Vagina (tissue), 2 donors: ENCODE measurements around the gene ABCA9. TPM values are rescaled to one million over a fixed set of nuclear protein-coding genes. Genes with fewer than 3 reads are reported as not detected.
A peak's percentile ranks its signal among the peaks of the same experiment; 100 is the strongest.
"Not testable (repeated sequence)": the region's sequence is repeated elsewhere in the genome, so short reads cannot be mapped to it uniquely, and the experiment has no call there.

ENCODE experiments used
- DNase-seq, 2 donors: peaks; one replicate each; pipeline ENCODE4 v3.0.0-alpha.2; 2017; ENCODE audit errors: extremely low spot score in 2 of 2
- H3K27ac ChIP-seq: fragments of 200-600 bp; sonication (generic); one replicate; pipeline ENCODE4 v1.5.1; 2019
- H3K27me3 ChIP-seq: fragments of 200-600 bp; sonication (generic); one replicate; pipeline ENCODE4 v1.5.1; 2019
- H3K36me3 ChIP-seq, 2 donors: fragments of 200-600 bp; sonication (generic); one replicate each; pipeline ENCODE4 v1.5.1; 2017 to 2019
- H3K4me1 ChIP-seq: fragments of 200-600 bp; sonication (generic); one replicate; pipeline ENCODE4 v1.5.1; 2019
- H3K4me3 ChIP-seq, 2 donors: fragments of 200-600 bp; sonication (generic); 1 replicate in 1 of 2; 2 replicates in 1 of 2; pipeline ENCODE4 v1.5.1; 2016 to 2019
- H3K9me3 ChIP-seq: fragments of 200-600 bp; sonication (generic); one replicate; pipeline ENCODE4 v1.5.1; 2019
- CTCF ChIP-seq, 3 experiments: fragments of 450-650 bp in 2 of 3; fragments of 200-600 bp in 1 of 3; sonication (generic) in 1 of 3; IDR thresholded peaks; one replicate each; pipeline ENCODE4 v1.5.1; 2017 to 2019; ENCODE audit warnings: antibody characterized with exemption in 3 of 3, mild to moderate bottlenecking in 2 of 3, moderate library complexity in 2 of 3
- POLR2A ChIP-seq, 2 donors: fragments of 450-650 bp; IDR thresholded peaks; one replicate each; pipeline ENCODE4 v1.6.1; 2017; ENCODE audit warnings: antibody characterized with exemption in 2 of 2, mild to moderate bottlenecking in 2 of 2, moderate library complexity in 2 of 2
- POLR2AphosphoS5 ChIP-seq, 2 donors: sonication (generic); formaldehyde crosslinking; IDR thresholded peaks; one replicate each; pipeline ENCODE4 v1.9.0; 2017; ENCODE audit warnings: antibody characterized with exemption in 2 of 2, mild to moderate bottlenecking in 2 of 2, low read depth in 1 of 2; ENCODE audit not compliant: insufficient read depth in 1 of 2
- intact Hi-C: fragments of 100-400 bp; cut with DNase I; formaldehyde crosslinking; loops from one replicate; pipeline ENCODE4 v1.15.1; 2023
- total RNA-seq: library from RNA; depleted of rRNA; stranded (reverse); fragments of >200 nt; gene quantifications from one replicate; pipeline ENCODE4 v1.2.3, GENCODE V29; 2016

The ABCA9 gene
- total RNA-seq, 1 donor from 2014 or later, result 71.2 TPM

DNA sequence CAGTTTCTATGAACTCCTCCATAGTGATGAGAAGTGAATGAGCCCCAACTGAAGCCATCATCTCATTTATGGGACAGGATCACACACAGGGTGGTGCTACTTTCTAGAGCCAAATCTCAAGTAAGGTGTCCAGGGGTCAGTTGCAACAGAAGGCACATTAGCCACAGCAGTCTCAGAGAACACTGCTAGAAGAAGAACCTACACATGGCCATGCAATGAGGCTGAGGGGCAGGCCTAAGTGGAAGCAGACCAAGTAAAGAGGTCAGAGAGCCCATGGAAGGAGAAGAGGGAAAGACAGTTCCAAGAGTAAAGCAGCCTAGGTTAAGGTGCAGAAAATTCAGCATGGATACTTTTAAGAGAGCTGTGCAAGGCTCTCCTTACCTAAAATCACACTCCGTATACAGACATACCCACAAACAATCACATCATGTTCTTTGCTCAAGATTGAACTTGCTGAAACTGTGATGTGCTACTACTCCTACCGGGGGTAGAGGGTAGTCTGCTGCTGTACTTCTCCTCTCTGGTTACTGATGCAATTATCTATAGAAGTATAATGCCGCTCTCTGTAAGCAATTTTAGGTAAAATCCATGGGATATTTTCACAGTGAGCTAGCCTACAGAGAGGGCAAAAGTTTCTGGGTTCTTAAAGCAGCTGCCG lies 107.3 kb downstream of the ABCA9 start:
- TF ChIP-seq POLR2A (IDR thresholded peaks at IDR 0.05) (no peak), CTCF (IDR thresholded peaks at IDR 0.05) (no peak), POLR2AphosphoS5 (IDR thresholded peaks at IDR 0.05; ENCODE audit: insufficient read depth in 1 of 2, low read depth in 1 of 2) (no peak)
- no peaks in the 10 kb centered on the region for H3K9me3 ChIP-seq
- H3K27me3 ChIP-seq, result no peaks in the 10 kb centered on the region
- no peaks in the 10 kb centered on the region for H3K36me3 ChIP-seq
- peak overlapping the region; percentile 12 to 41 for H3K4me3 ChIP-seq
- intact Hi-C loops, result no loop called here
- DNase-seq, result no peak
- H3K4me1 ChIP-seq, result no peaks in the 10 kb centered on the region
- peak overlapping the region; percentile 53 for H3K27ac ChIP-seq

GRCh38 chr17:68950725-68951124 lies 110.0 kb downstream of the ABCA9 start:
- H3K4me3 ChIP-seq, result no peak overlapping the region
- no peaks in the 10 kb centered on the region for H3K36me3 ChIP-seq
- no peaks in the 10 kb centered on the region for H3K9me3 ChIP-seq
- H3K27ac ChIP-seq, result no peak overlapping the region
- intact Hi-C loops, result no loop called here
- no peak for DNase-seq
- no peak for TF ChIP-seq POLR2AphosphoS5 (IDR thresholded peaks at IDR 0.05; ENCODE audit: insufficient read depth in 1 of 2, low read depth in 1 of 2)
- no peak for TF ChIP-seq POLR2A (IDR thresholded peaks at IDR 0.05)
- TF ChIP-seq CTCF (IDR thresholded peaks at IDR 0.05), result no peak
- no peaks in the 10 kb centered on the region for H3K4me1 ChIP-seq
- H3K27me3 ChIP-seq, result no peaks in the 10 kb centered on the region

- H3K27ac ChIP-seq, H3K9me3 ChIP-seq, H3K4me3 ChIP-seq, DNase-seq, H3K27me3 ChIP-seq, H3K36me3 ChIP-seq, H3K4me1 ChIP-seq, intact Hi-C loops: not testable (repeated sequence)
Measured at GRCh38 chr17:68947868-68948267, 112.9 kb downstream of the ABCA9 start.

GRCh38 chr17:68944435-68945035 lies 116.2 kb downstream of the ABCA9 start:
- intact Hi-C loops, result no loop called here
- Histone ChIP-seq H3K36me3 (no peaks in the 10 kb centered on the region), H3K27ac (no peak overlapping the region), H3K4me1 (no peaks in the 10 kb centered on the region), H3K9me3 (no peaks in the 10 kb centered on the region), H3K4me3 (no peak overlapping the region), H3K27me3 (no peaks in the 10 kb centered on the region)
- no peak for DNase-seq
- TF ChIP-seq POLR2A (IDR thresholded peaks at IDR 0.05) (no peak), POLR2AphosphoS5 (IDR thresholded peaks at IDR 0.05; ENCODE audit: insufficient read depth in 1 of 2, low read depth in 1 of 2) (no peak), CTCF (IDR thresholded peaks at IDR 0.05) (no peak)

- H3K4me1 ChIP-seq, H3K36me3 ChIP-seq, H3K4me3 ChIP-seq, H3K27me3 ChIP-seq, intact Hi-C loops, H3K27ac ChIP-seq, H3K9me3 ChIP-seq, DNase-seq: not testable (repeated sequence)
Measured at GRCh38 chr17:68943812-68944182, 116.9 kb downstream of the ABCA9 start.

DNA sequence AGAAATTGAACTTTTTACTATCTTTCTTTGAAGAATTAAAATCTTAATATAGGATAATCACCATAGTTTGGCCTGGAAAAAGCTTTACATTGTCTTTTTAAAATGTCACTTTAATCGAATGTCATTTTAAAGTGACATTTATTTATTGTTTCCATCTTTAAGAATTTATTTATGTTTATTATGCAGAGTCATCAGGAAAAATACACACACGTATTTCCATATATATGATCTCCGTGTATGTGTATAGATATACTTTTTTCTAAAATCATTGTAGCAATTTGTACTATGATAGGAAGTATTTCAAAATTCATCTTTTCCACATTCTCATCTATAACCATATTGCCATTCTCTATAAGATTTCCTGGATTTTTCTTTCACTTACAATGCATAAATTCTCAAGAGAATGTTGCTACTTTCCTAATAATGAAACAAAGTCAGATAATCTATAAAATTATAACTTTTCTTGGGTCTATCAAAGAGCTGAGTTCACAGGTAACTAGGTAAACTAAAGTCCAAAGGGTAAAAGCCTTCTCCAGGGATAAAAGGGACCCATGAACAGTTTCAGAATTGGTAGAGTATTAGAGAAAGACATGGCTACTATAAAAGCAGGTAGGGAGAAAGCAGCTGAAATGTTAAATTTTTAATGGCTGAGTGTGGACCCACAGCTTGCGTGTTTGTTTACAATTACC lies 117.5 kb downstream of the ABCA9 start:
- no peak for DNase-seq
- Histone ChIP-seq H3K36me3 (no peaks in the 10 kb centered on the region), H3K4me3 (no peak overlapping the region), H3K9me3 (no peaks in the 10 kb centered on the region), H3K27ac (no peak overlapping the region), H3K27me3 (no peaks in the 10 kb centered on the region), H3K4me1 (no peaks in the 10 kb centered on the region)
- intact Hi-C loops, result no loop called here
- no peak for TF ChIP-seq POLR2A (IDR thresholded peaks at IDR 0.05)
